Lung (tissue), 12 donors: ENCODE data around the gene ELAPOR1. TPM values are rescaled to one million over a fixed set of nuclear protein-coding genes. Genes with fewer than 3 reads are reported as not detected.

ENCODE experiments used
- ATAC-seq: fragments of 200-7000 bp; cut with Tn5 transposase; one replicate; pipeline ENCODE4 v1.9.1; 2020; ENCODE audit warnings: moderate number of reproducible peaks; ENCODE audit not compliant: insufficient read depth, low FRiP score
- DNase-seq, 3 donors: peaks; one replicate each; pipeline ENCODE4 v3.0.0-alpha.2; 2013 to 2017
- H3K27ac ChIP-seq, 2 donors: one replicate each; pipeline ENCODE4 v1.5.1; 2013; ENCODE audit warnings: mild to moderate bottlenecking in 2 of 2, moderate library complexity in 2 of 2, control low read depth in 1 of 2, inconsistent platforms in 1 of 2, low read depth in 1 of 2, low read length in 1 of 2
- H3K27me3 ChIP-seq, 3 donors: one replicate each; pipeline ENCODE4 v1.5.1; 2013; ENCODE audit warnings: low read length in 2 of 3; ENCODE audit not compliant: control insufficient read depth in 3 of 3, insufficient read depth in 3 of 3
- H3K36me3 ChIP-seq, 4 donors: one replicate each; pipeline ENCODE4 v1.5.1; 2013; ENCODE audit warnings: low read length in 4 of 4, mild to moderate bottlenecking in 1 of 4, moderate library complexity in 1 of 4; ENCODE audit not compliant: control insufficient read depth in 4 of 4, insufficient read depth in 4 of 4
- H3K4me1 ChIP-seq, 5 donors: one replicate each; pipeline ENCODE4 v1.5.1; 2013; ENCODE audit warnings: low read length in 5 of 5, mild to moderate bottlenecking in 2 of 5, moderate library complexity in 1 of 5; ENCODE audit not compliant: control insufficient read depth in 5 of 5, insufficient read depth in 5 of 5
- H3K4me3 ChIP-seq: one replicate; pipeline ENCODE4 v1.5.1; 2013; ENCODE audit warnings: mild to moderate bottlenecking, control low read depth, moderate library complexity
- H3K9ac ChIP-seq, 2 donors: one replicate each; pipeline ENCODE4 v1.5.1; 2013; ENCODE audit warnings: low read length in 2 of 2, control low read depth in 1 of 2; ENCODE audit not compliant: insufficient read depth in 1 of 2
- H3K9me3 ChIP-seq, 4 donors: one replicate each; pipeline ENCODE4 v1.5.1; 2013; ENCODE audit warnings: low read length in 3 of 4, mild to moderate bottlenecking in 1 of 4, moderate library complexity in 1 of 4; ENCODE audit not compliant: control insufficient read depth in 4 of 4, insufficient read depth in 3 of 4
- WGBS, 2 donors: extraction: QIAGEN DNeasy Blood & Tissue Kit; methylation state at CpG; one replicate each; pipeline ENCODE4 v1.1.7; 2013; 5-methylcytosine and 5-hydroxymethylcytosine counted together
- polyA plus RNA-seq, 2 donors: library from polyadenylated mRNA; stranded (reverse); fragments of 200-250 nt; gene quantifications; one replicate each; pipeline ENCODE4 v1.2.1, GENCODE V29; 2013
- total RNA-seq, 2 donors: library from RNA; depleted of rRNA in 1 of 2; stranded (reverse); fragments of >200 nt in 1 of 2; gene quantifications; one replicate each; pipeline ENCODE4 v1.2.1, GENCODE V29; 2014 to 2021
- TF ChIP-seq, protein P1 (sequence below): IDR thresholded peaks from 2 replicates; pipeline ENCODE4 v1.5.1; 2012; ENCODE audit warnings: mild to moderate bottlenecking; ENCODE audit errors: control extremely low read depth, extremely low read depth
- donor health status: control.
- donor health status: control.
- donor health status: Bipolar disorder and iron deficiency.
- donor health status: healthy.
- donor health status: DM: yes; HTN: yes; CAD: no.

Gene ELAPOR1
- total and polyA plus RNA-seq, 4 donors = 3.3 to 25.0 (median 8.0) TPM

GRCh38 chr1:109091078-109091838, 22.7 kb upstream of the ELAPOR1 start:
- H3K27me3 ChIP-seq = no peaks in the 10 kb centered on the region
- peak in 1 of 3 donors; percentile 60 for DNase-seq
- peaks cover 4 to 12% (median 8%) of the 10 kb centered on the region in 4 donors for H3K36me3 ChIP-seq
- TF ChIP-seq, protein P1, sequence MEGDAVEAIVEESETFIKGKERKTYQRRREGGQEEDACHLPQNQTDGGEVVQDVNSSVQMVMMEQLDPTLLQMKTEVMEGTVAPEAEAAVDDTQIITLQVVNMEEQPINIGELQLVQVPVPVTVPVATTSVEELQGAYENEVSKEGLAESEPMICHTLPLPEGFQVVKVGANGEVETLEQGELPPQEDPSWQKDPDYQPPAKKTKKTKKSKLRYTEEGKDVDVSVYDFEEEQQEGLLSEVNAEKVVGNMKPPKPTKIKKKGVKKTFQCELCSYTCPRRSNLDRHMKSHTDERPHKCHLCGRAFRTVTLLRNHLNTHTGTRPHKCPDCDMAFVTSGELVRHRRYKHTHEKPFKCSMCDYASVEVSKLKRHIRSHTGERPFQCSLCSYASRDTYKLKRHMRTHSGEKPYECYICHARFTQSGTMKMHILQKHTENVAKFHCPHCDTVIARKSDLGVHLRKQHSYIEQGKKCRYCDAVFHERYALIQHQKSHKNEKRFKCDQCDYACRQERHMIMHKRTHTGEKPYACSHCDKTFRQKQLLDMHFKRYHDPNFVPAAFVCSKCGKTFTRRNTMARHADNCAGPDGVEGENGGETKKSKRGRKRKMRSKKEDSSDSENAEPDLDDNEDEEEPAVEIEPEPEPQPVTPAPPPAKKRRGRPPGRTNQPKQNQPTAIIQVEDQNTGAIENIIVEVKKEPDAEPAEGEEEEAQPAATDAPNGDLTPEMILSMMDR = no peak
- peak overlapping the region; percentile 79 for H3K4me3 ChIP-seq
- ATAC-seq = peak; percentile 69
- H3K27ac ChIP-seq = peak overlapping the region; percentile 85 to 99
- H3K4me1 ChIP-seq = peaks cover 6 to 16% (median 9%) of the 10 kb centered on the region in 5 donors
- peaks cover 0 to 3% (median 0%) of the 10 kb centered on the region in 4 donors for H3K9me3 ChIP-seq
- WGBS, 2 donors = 1% methylated on average over 13 of the region's 13 CpGs
- peak overlapping the region; percentile 84 to 88 for H3K9ac ChIP-seq

GRCh38 chr1:109091839-109092193, 22.1 kb upstream of the ELAPOR1 start:
- DNase-seq (no peak), ATAC-seq (no peak)
- peak overlapping the region; percentile 84 to 88 for H3K9ac ChIP-seq
- peak overlapping the region; percentile 79 for H3K4me3 ChIP-seq
- H3K9me3 ChIP-seq = peaks cover 0 to 3% (median 0%) of the 10 kb centered on the region in 4 donors
- TF ChIP-seq, protein P1 = no peak
- peak overlapping the region in 1 of 2 donors; percentile 85 for H3K27ac ChIP-seq
- H3K36me3 ChIP-seq = peaks cover 4 to 12% (median 8%) of the 10 kb centered on the region in 4 donors
- 0 to 3% methylated on average over 1 of the region's 1 CpG for WGBS, 2 donors
- peaks cover 6 to 16% (median 9%) of the 10 kb centered on the region in 5 donors for H3K4me1 ChIP-seq
- no peaks in the 10 kb centered on the region for H3K27me3 ChIP-seq

DNA sequence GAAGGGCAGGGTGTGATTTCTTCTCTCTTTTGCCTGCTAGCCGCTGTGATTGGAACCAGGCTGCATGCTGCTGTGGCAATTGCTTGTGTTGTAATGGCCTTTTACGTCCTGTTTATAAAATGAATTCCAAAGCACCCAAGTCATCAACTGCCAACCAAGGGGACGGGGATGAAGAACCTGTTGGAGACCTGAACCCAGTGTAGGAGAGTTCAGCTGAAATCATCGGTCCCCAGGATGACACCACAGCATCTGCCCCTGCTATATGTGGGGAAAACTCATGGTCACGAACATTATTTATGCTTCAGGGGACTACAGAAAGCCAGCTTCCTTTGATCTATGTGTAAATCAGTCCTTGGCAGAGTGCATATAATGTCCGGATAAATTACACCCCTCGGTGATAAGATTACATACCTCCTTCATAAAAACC, 19.5 kb upstream of the ELAPOR1 start:
- peaks cover 5 to 16% (median 9%) of the 10 kb centered on the region in 5 donors for H3K4me1 ChIP-seq
- WGBS, 2 donors = 61% methylated on average over 7 of the region's 7 CpGs
- H3K27ac ChIP-seq = peak overlapping the region; percentile 69 to 72

More for the DNA sequence above, 19.5 kb upstream of the ELAPOR1 start:
- H3K9ac ChIP-seq = no peak overlapping the region
- H3K4me3 ChIP-seq = no peak overlapping the region
- peaks cover 0 to 3% (median 0%) of the 10 kb centered on the region in 4 donors for H3K9me3 ChIP-seq
- peaks cover 4 to 13% (median 8%) of the 10 kb centered on the region in 4 donors for H3K36me3 ChIP-seq
- TF ChIP-seq, protein P1 = no peak
- ATAC-seq (no peak), DNase-seq (no peak)
- no peaks in the 10 kb centered on the region for H3K27me3 ChIP-seq
